SU-DHL-6 (cell line): ENCODE data around the gene CYB5R2.

Experiments used
- CTCF ChIP-seq: fragments of 200-600 bp; sonication (generic); IDR thresholded peaks from one replicate; pipeline ENCODE4 v1.5.1; 2017; ENCODE audit warnings: antibody characterized with exemption, mild to moderate bottlenecking, low read length, moderate library complexity; ENCODE audit not compliant: insufficient read depth, poor library complexity, severe bottlenecking
- EZH2phosphoT487 ChIP-seq: fragments of 200-600 bp; sonication (generic), shearing (Covaris generic); conservative IDR thresholded peaks from 2 replicates; pipeline ENCODE4 v1.6.1; 2018; ENCODE audit warnings: mild to moderate bottlenecking, antibody characterized with exemption, low read length, moderate library complexity, mixed read lengths

GRCh38 chr11:7635708-7636107 is 37.6 kb downstream of the CYB5R2 start:
- TF ChIP-seq CTCF = no peak
- TF ChIP-seq EZH2phosphoT487 = no peak
